ENCODE data around the gene ABCA5.

- TF ChIP-seq CTCF (IDR thresholded peaks at IDR 0.05) (no peak), POLR2AphosphoS5 (IDR thresholded peaks at IDR 0.05) (no peak)
Measured at GRCh38 chr17:69336996-69337395, 10.1 kb upstream of the ABCA5 start.
